ENCODE data around the gene GET4. TPM values are rescaled to one million over a fixed set of nuclear protein-coding genes. Genes with fewer than 3 reads are reported as not detected.

GET4 gene
- total and polyA plus RNA-seq, 10 of the 15 experiments (the other 5 are each of a cell fraction or from before 2014, with no cell fraction given): 0.66 to 73.8 (median 34.0) TPM

DNA sequence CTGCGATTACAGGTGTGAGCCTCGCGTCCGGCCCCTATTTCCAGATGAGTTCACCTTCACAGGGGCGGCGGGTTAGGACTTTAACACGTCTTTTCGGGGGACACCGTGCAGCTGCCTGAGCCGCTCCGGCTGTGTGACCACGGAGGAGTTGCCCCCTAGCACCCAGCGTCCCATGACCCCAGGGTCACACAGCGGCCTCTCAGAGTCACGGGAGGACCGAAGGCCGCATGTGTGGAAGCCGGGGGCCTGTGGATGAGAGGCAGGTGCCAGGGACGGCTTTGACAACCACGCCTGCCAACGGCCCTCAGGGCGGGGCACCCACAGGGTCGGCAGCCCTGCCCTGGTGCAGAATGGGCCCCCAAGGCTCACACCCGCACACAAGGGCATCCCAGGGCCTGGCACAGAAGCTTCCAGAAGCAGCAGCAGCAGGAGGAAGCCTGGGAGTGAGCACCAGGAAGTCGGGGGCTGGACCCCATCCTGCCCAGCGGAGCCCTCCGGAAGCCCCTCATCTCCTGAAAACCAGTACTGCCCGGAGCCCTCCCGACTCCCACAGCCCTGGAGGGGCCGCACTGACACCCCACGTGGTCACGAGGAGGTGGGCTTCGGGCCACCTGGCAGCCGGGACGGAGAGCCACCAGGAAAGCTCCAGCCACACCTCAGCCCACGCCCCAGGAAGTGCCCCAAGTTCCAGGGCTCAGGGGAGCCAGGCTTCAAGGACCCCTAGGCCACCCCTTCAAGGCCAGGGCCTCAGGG is 45.4 kb downstream of the GET4 start:
- Histone ChIP-seq H3K79me2 (ENCODE audit: control insufficient read depth, insufficient read depth, low read length) (peaks cover 11% of the 10 kb centered on the region), H3K9ac (ENCODE audit: control insufficient read depth, insufficient read depth, low read length) (peak overlapping the region; percentile 77), H3K9me3 (replicated peaks; ENCODE audit: control insufficient read depth, insufficient read depth, low read length) (no peaks in the 10 kb centered on the region), H3K4me3 (peak overlapping the region; percentile 32; the same call in 1 of the 2 replicates), H3K4me1 (ENCODE audit: control insufficient read depth, insufficient read depth, low read length) (peaks cover 43% of the 10 kb centered on the region), H3K36me3 (ENCODE audit: control insufficient read depth in 2 of 2, insufficient read depth in 2 of 2, low read length in 1 of 2) (peaks cover 0 to 7% of the 10 kb centered on the region in 2 experiments; a peak in 3 of 4 replicates), H2AFZ (ENCODE audit: control insufficient read depth, low read depth, low read length) (no peak overlapping the region), H3K27me3 (replicated peaks in 1 of 2; ENCODE audit: control insufficient read depth in 2 of 2, insufficient read depth in 2 of 2, low read length in 1 of 2) (no peaks in the 10 kb centered on the region), H3K4me2 (ENCODE audit: control insufficient read depth, insufficient read depth) (peak overlapping the region; percentile 92), H4K20me1 (ENCODE audit: control insufficient read depth, insufficient read depth) (no peaks in the 10 kb centered on the region), H3K27ac (ENCODE audit: control insufficient read depth, insufficient read depth) (peak overlapping the region; percentile 99)
- ChIA-PET POLR2A (interaction anchor here (0.6 to 2.7 kb wide), 2 partner anchors 8 to 12 kb away, joined by 6 to 13 read pairs; no protein-coding TSS in a partner anchor), RAD21 (ENCODE audit: unreplicated experiment) (interaction anchor here (1.0 to 2.0 kb wide), 2 partner anchors 12 to 31 kb away, joined by 7 to 18 read pairs; no protein-coding TSS in a partner anchor), SMC1A (ENCODE audit: uncharacterized antibody, unreplicated experiment) (interaction anchor here (1.1 to 1.9 kb wide), 2 partner anchors 12 to 13 kb away, joined by 5 to 16 read pairs; no protein-coding TSS in a partner anchor), CTCF (interaction anchor here (0.6 to 2.9 kb wide), 3 partner anchors 12 to 72 kb away, joined by 3 to 20 read pairs (median 4); no protein-coding TSS in a partner anchor)
- WGBS (ENCODE audit: insufficient coverage, insufficient replicate concordance, low lambda C conversion rate, missing lambda C conversion rate): 50% methylated on average over 36 of the region's 36 CpGs
- TF ChIP-seq NR2F1 (conservative IDR thresholded peaks at IDR 0.05): 0 out of 2 replicates have a peak, but pooled peaks have one; percentile 13
- TF ChIP-seq CBX3 (IDR thresholded peaks at IDR 0.05; ENCODE audit: borderline replicate concordance, low read depth): no peak
- TF ChIP-seq KLF5 (IDR thresholded peaks at IDR 0.05; ENCODE audit: partially characterized antibody): no peak
- TF ChIP-seq BMI1 (IDR thresholded peaks at IDR 0.05; ENCODE audit: borderline replicate concordance): no peak
- no peak for TF ChIP-seq ZBED1 (IDR thresholded peaks at IDR 0.05; ENCODE audit: borderline replicate concordance)
- no peak for TF ChIP-seq MEF2B (IDR thresholded peaks at IDR 0.05; ENCODE audit: partially characterized antibody, poor library complexity, severe bottlenecking)
- no peak for TF ChIP-seq ATF7 (IDR thresholded peaks at IDR 0.05; ENCODE audit: low read depth)
- BruUV-seq (replicated peaks): no TSS peak
- intact Hi-C loops (cut with micrococcal nuclease; ENCODE audit: unreplicated experiment) (loop anchor here (2.0 kb wide), 3 partner anchors 13 to 29 kb away; no protein-coding TSS in a partner anchor), in situ Hi-C loops (cut with MboI) (no loop called here)
- DNase-seq (ENCODE audit: low read depth, low spot score) (no peak), ATAC-seq (no peak), FAIRE-seq (no peak)
